ENCODE data around the gene LRFN5. TPM values are rescaled to one million over a fixed set of nuclear protein-coding genes. Genes with fewer than 3 reads are reported as not detected.
"Not testable (repeated sequence)": the region's sequence is repeated elsewhere in the genome, so short reads cannot be mapped to it uniquely, and the experiment has no call there.

Gene LRFN5
- total RNA-seq, 1 experiment from 2014 or later: not detected

DNA sequence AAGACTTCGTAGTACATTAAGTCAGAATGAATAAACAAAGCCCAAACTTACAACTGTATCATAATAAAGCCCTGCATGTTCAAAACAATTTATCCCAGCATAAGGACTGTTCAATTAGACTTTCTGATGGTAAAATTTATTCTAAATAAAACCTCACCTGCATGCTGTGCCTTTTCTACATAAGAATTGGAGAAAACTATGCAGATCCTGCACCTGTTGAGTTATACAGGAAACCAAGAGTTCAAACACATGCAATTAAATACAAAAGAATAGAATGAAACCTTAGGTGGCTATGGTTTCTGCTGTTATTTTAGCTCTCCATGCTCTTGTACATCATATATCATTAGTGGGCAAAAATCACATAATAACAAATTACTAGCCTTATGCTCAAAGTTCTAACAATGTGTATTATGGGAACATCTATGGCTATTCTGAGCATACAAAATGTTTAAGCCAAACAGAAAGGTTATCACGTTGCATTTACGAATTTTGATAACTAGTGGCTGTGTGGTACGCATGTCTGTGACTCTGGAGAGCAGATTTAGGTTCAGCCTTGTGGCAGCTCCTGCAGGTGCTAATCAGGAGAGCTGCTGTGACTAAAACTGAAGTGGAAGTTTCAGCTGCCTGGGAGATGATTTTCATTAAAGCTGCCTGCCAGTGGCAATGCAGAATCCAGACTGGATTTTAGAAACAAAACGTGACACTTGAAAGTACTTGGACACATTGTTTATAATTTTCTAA is 36.1 kb upstream of the LRFN5 start:
- H3K4me1 Mint-ChIP-seq (ENCODE audit: low read depth, unreplicated experiment): no peaks in the 10 kb centered on the region
- no peak overlapping the region for H3K4me3 Mint-ChIP-seq (ENCODE audit: low read depth, unreplicated experiment)
- no TSS peak for BruUV-seq (replicated peaks)
- CTCF ChIA-PET: no interaction called here
- DNase-seq: no peak
- H3K27ac Mint-ChIP-seq (ENCODE audit: unreplicated experiment): no peak overlapping the region
- peaks cover 16% of the 10 kb centered on the region for H3K9me3 Mint-ChIP-seq (ENCODE audit: low read depth, unreplicated experiment)
- TF ChIP-seq, protein P1, sequence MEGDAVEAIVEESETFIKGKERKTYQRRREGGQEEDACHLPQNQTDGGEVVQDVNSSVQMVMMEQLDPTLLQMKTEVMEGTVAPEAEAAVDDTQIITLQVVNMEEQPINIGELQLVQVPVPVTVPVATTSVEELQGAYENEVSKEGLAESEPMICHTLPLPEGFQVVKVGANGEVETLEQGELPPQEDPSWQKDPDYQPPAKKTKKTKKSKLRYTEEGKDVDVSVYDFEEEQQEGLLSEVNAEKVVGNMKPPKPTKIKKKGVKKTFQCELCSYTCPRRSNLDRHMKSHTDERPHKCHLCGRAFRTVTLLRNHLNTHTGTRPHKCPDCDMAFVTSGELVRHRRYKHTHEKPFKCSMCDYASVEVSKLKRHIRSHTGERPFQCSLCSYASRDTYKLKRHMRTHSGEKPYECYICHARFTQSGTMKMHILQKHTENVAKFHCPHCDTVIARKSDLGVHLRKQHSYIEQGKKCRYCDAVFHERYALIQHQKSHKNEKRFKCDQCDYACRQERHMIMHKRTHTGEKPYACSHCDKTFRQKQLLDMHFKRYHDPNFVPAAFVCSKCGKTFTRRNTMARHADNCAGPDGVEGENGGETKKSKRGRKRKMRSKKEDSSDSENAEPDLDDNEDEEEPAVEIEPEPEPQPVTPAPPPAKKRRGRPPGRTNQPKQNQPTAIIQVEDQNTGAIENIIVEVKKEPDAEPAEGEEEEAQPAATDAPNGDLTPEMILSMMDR (IDR thresholded peaks at IDR 0.05; ENCODE audit: unreplicated experiment): no peak
- intact Hi-C loops (cut with micrococcal nuclease; ENCODE audit: unreplicated experiment): no loop called here
- H3K36me3 Mint-ChIP-seq (ENCODE audit: insufficient read depth, unreplicated experiment): no peaks in the 10 kb centered on the region
- H3K27me3 Mint-ChIP-seq (ENCODE audit: unreplicated experiment): no peaks in the 10 kb centered on the region

DNA sequence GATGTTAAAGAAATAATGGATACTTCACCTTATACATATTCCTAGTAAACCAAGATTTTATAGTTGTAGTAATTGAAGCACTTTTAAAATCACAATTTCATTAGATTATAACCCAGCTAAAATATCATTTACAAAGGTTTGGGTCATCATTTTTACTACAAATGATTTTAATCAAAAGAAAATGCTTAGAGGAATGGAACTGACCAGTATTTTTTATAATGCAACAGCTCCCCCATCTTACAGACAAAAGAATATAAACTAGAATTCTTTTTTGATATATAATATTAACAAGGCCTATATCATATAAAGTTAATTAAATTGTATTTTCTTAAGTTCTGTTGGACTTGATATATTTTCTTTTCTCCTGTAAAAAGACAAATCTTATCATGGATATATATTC is 20.4 kb upstream of the LRFN5 start:
- Mint-ChIP-seq H3K27me3 (ENCODE audit: unreplicated experiment) (no peaks in the 10 kb centered on the region), H3K36me3 (ENCODE audit: insufficient read depth, unreplicated experiment) (no peaks in the 10 kb centered on the region), H3K4me1 (ENCODE audit: low read depth, unreplicated experiment) (no peaks in the 10 kb centered on the region), H3K4me3 (ENCODE audit: low read depth, unreplicated experiment) (no peak overlapping the region), H3K27ac (ENCODE audit: unreplicated experiment) (no peak overlapping the region), H3K9me3 (ENCODE audit: low read depth, unreplicated experiment) (peaks cover 3% of the 10 kb centered on the region)
- BruUV-seq (replicated peaks): no TSS peak
- no peak for DNase-seq
- intact Hi-C loops (cut with micrococcal nuclease; ENCODE audit: unreplicated experiment): no loop called here
- CTCF ChIA-PET: no interaction called here
- TF ChIP-seq, protein P1 (IDR thresholded peaks at IDR 0.05; ENCODE audit: unreplicated experiment): no peak

DNA sequence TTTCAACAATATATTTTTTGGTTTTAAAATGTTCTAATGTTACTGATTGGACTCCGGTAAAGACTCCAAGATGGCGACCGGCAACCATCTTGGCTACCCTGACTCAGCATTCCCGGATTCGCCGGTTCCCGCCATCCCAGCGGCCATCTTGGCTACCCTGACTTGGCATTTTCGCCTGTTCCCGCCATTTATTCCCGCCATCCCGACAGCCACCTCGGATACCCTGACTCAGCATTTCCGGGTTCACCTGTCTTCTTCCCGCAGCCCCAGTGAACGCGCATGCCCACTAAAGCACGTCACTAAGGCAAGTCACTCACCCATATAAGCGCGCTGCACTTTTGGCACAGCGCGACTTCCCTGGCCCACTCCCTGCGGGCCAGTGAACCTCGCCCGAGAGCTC is 9.0 kb upstream of the LRFN5 start:
- CTCF ChIA-PET: no interaction called here

DNA sequence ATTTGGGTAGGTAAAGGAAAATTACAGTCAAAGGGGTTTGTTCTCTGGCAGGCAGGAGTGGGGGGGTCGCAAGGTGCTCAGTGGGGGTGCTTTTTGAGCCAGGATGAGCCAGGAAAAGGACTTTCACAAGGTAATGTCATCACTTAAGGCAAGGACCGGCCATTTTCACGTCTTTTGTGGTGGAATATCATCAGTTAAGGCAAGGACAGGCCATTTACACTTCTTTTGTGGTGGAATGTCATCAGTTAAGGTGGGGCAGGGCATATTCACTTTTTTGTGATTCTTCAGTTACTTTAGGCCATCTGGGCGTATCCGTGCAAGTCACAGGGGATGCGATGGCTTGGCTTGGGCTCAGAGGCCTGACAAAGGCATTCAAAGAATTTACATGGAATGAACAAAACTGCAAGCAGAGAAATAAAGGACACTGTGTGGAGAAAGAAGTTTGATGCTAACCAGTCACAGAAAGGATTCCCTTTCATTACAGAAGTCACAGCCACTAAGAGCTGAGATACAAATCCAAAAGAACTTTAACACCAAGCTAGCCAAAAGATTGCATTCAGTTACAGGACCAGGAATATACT is 6.8 kb upstream of the LRFN5 start:
- BruUV-seq (replicated peaks); CTCF ChIA-PET; H3K9me3 Mint-ChIP-seq (ENCODE audit: low read depth, unreplicated experiment); intact Hi-C loops (cut with micrococcal nuclease; ENCODE audit: unreplicated experiment); H3K27ac Mint-ChIP-seq (ENCODE audit: unreplicated experiment); H3K27me3 Mint-ChIP-seq (ENCODE audit: unreplicated experiment); DNase-seq; H3K4me3 Mint-ChIP-seq (ENCODE audit: low read depth, unreplicated experiment); H3K36me3 Mint-ChIP-seq (ENCODE audit: insufficient read depth, unreplicated experiment); H3K4me1 Mint-ChIP-seq (ENCODE audit: low read depth, unreplicated experiment): not testable (repeated sequence)

More for the DNA sequence above, 9.0 kb upstream of the LRFN5 start:
- Mint-ChIP-seq H3K27me3 (ENCODE audit: unreplicated experiment) (no peaks in the 10 kb centered on the region), H3K9me3 (ENCODE audit: low read depth, unreplicated experiment) (no peaks in the 10 kb centered on the region), H3K36me3 (ENCODE audit: insufficient read depth, unreplicated experiment) (no peaks in the 10 kb centered on the region), H3K4me3 (ENCODE audit: low read depth, unreplicated experiment) (no peak overlapping the region), H3K27ac (ENCODE audit: unreplicated experiment) (no peak overlapping the region), H3K4me1 (ENCODE audit: low read depth, unreplicated experiment) (no peaks in the 10 kb centered on the region)
- DNase-seq: no peak
- no TSS peak for BruUV-seq (replicated peaks)
- intact Hi-C loops (cut with micrococcal nuclease; ENCODE audit: unreplicated experiment): no loop called here
- TF ChIP-seq, protein P1 (IDR thresholded peaks at IDR 0.05; ENCODE audit: unreplicated experiment): no peak

Data from Calu3 (cell line).